GM12891 (cell line): Measurements from ENCODE around the gene F12.

Experiments
- POLR2A ChIP-seq: IDR thresholded peaks from 2 replicates; pipeline ENCODE4 v1.6.1; 2011; ENCODE audit warnings: low read depth, low read length, control low read depth
- POLR2AphosphoS5 ChIP-seq: IDR thresholded peaks from 2 replicates; pipeline ENCODE4 v1.6.1; 2011; ENCODE audit warnings: low read depth, low read length, control low read depth
- POU2F2 ChIP-seq: IDR thresholded peaks from 2 replicates; pipeline ENCODE4 v1.6.1; 2011; ENCODE audit warnings: low read depth, mild to moderate bottlenecking, control low read depth, low read length, moderate library complexity
- SPI1 ChIP-seq: IDR thresholded peaks from 2 replicates; pipeline ENCODE4 v1.6.1; 2011; ENCODE audit warnings: low read depth, low read length, control low read depth
- TAF1 ChIP-seq: IDR thresholded peaks from 2 replicates; pipeline ENCODE4 v1.6.1; 2011; ENCODE audit warnings: low read depth, low read length, control low read depth

DNA sequence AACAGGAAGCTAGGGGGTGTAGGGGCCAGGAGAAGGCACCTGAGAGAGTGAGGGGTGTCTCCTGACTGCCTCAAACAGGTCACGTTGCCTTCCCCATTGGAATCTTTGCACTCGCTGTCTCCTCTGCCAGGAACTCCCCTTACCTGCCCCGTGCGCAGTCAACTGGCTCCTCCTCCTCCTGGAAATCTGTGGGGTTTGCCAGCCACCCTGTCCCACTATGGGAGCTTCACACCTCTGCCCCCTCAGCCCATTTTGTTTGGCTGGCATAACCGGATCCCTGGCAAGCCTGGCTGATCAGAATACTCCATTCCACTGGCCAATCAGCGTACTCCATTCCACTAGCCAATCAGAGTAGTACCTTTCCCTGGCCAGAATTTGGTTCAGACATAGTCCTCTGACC is 35.6 kb downstream of the F12 start:
- no peak for TF ChIP-seq TAF1
- no peak for TF ChIP-seq POLR2A
- TF ChIP-seq SPI1: no peak
- TF ChIP-seq POLR2AphosphoS5: no peak
- no peak for TF ChIP-seq POU2F2
